ENCODE measurements around the gene MPZL1.

- TF ChIP-seq CTCF (IDR thresholded peaks at IDR 0.05; ENCODE audit: control extremely low read depth in 1 of 3, insufficient read depth in 1 of 3, low read depth in 1 of 3, low read length in 3 of 3) (no peak), USF2 (IDR thresholded peaks at IDR 0.05; ENCODE audit: low read length) (no peak), HDAC6 (IDR thresholded peaks at IDR 0.05; ENCODE audit: low read depth, low read length) (no peak), RFX5 (IDR thresholded peaks at IDR 0.05; ENCODE audit: borderline replicate concordance, low read depth, low read length) (no peak), POLR2A (IDR thresholded peaks at IDR 0.05; ENCODE audit: control extremely low read depth in 1 of 2, low read depth in 2 of 2, low read length in 2 of 2) (no peak), CHD1 (IDR thresholded peaks at IDR 0.05; ENCODE audit: low read depth, low read length) (no peak), GABPA (IDR thresholded peaks at IDR 0.05; ENCODE audit: borderline replicate concordance, insufficient read depth, low read length) (no peak), TEAD4 (IDR thresholded peaks at IDR 0.05; ENCODE audit: low read depth, low read length) (no peak), GTF2F1 (IDR thresholded peaks at IDR 0.05; ENCODE audit: borderline replicate concordance, low read depth, low read length) (no peak), TAF1 (IDR thresholded peaks at IDR 0.05; ENCODE audit: low read depth, low read length) (no peak), EZH2 (IDR thresholded peaks at IDR 0.05; ENCODE audit: low read depth, low read length, severe bottlenecking) (no peak), EGR1 (IDR thresholded peaks at IDR 0.05; ENCODE audit: borderline replicate concordance, low read depth, low read length) (no peak)
Observed at GRCh38 chr1:167799747-167800146, 78.0 kb downstream of the MPZL1 start.
